SU-DHL-6 (cell line): Measurements from ENCODE around the gene URM1.

Source experiments
- H2AFZ ChIP-seq: fragments of 200-600 bp; sonication (generic); 2 replicates; pipeline ENCODE4 v1.6.1; 2014; ENCODE audit warnings: low read depth, mild to moderate bottlenecking, moderate library complexity, mixed read lengths, antibody characterized with exemption, low read length; ENCODE audit not compliant: severe bottlenecking
- H3F3A ChIP-seq: fragments of 200-600 bp; shearing (Covaris generic); 2 replicates; pipeline ENCODE4 v1.6.0; 2016; ENCODE audit warnings: antibody characterized with exemption, mild to moderate bottlenecking; ENCODE audit not compliant: insufficient read depth
- H3K27ac ChIP-seq: fragments of 200-600 bp; sonication (generic); 2 replicates; pipeline ENCODE4 v1.5.1; 2016; ENCODE audit warnings: low read depth, mild to moderate bottlenecking, low read length, moderate library complexity, mixed read lengths
- H3K27me3 ChIP-seq: fragments of 200-600 bp; sonication (generic), shearing (Covaris generic); 2 replicates; pipeline ENCODE4 v1.6.0; 2014; ENCODE audit warnings: mild to moderate bottlenecking, low read length
- H3K36me3 ChIP-seq: fragments of 200-600 bp; sonication (generic); 2 replicates; pipeline ENCODE4 v1.6.1; 2014; ENCODE audit warnings: mild to moderate bottlenecking, low read length, mixed read lengths
- H3K4me2 ChIP-seq: fragments of 300-600, 200-600 bp; shearing (Covaris generic), sonication (generic); 2 replicates; pipeline ENCODE4 v1.6.0; 2014; ENCODE audit warnings: low read length, low read depth, mild to moderate bottlenecking; ENCODE audit not compliant: poor library complexity, severe bottlenecking
- H3K4me3 ChIP-seq: fragments of 200-600 bp; sonication (generic); 2 replicates; pipeline ENCODE4 v1.5.1; 2014; ENCODE audit warnings: antibody characterized with exemption, low read length, mild to moderate bottlenecking, mixed read lengths; ENCODE audit not compliant: insufficient read depth, poor library complexity, severe bottlenecking
- H3K79me2 ChIP-seq: fragments of 200-600 bp; sonication (generic); 2 replicates; pipeline ENCODE4 v1.6.1; 2014; ENCODE audit warnings: mild to moderate bottlenecking, low read length, moderate library complexity; ENCODE audit not compliant: insufficient read depth
- H3K9ac ChIP-seq: fragments of 200-600 bp; sonication (generic); 2 replicates; pipeline ENCODE4 v1.7.0; 2014; ENCODE audit warnings: mild to moderate bottlenecking, low read length
- H3K9me2 ChIP-seq: fragments of 200-600 bp; sonication (generic); replicated peaks from 2 replicates; pipeline ENCODE4 v1.6.1; 2014; ENCODE audit warnings: low read length; ENCODE audit not compliant: insufficient read depth
- H3K9me3 ChIP-seq: fragments of 200-600 bp; sonication (generic); 2 replicates; pipeline ENCODE4 v1.6.1; 2014; ENCODE audit warnings: low read length, mixed read lengths; ENCODE audit not compliant: insufficient read depth
- H4K20me1 ChIP-seq: fragments of 200-600 bp; sonication (generic); 2 replicates; pipeline ENCODE4 v1.6.1; 2014; ENCODE audit warnings: low read depth, mild to moderate bottlenecking, antibody characterized with exemption, low read length, moderate library complexity, mixed read lengths
- EZH2phosphoT487 ChIP-seq: fragments of 200-600 bp; sonication (generic), shearing (Covaris generic); conservative IDR thresholded peaks from 2 replicates; pipeline ENCODE4 v1.6.1; 2018; ENCODE audit warnings: mild to moderate bottlenecking, antibody characterized with exemption, low read length, moderate library complexity, mixed read lengths
- TF ChIP-seq, protein P1 (sequence below): fragments of 200-600 bp; sonication (generic); IDR thresholded peaks from one replicate; pipeline ENCODE4 v1.5.1; 2017; ENCODE audit warnings: antibody characterized with exemption, mild to moderate bottlenecking, low read length, moderate library complexity; ENCODE audit not compliant: insufficient read depth, poor library complexity, severe bottlenecking

URM1 gene

DNA sequence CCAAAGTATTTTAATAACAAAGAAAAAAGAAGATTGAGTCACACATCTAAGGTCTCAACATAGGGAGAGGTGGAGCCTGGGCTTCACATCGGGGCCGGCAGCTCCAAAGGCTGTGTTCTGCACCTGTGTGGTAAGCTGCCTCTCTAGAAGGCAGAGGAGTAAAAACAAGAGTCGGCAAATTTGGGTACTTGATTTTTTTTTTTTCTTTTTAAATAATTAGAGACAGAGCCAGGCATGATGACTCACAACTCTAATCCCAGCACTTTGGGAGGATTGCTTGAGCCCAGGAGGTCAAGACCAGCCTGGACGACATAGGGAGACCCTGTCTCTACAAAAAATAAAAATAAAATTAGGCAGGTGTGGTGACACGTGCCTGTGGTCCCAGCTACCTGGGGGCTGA lies 4.7 kb downstream of the URM1 start:
- Histone ChIP-seq H3K27ac (no peak overlapping the region), H3K9me3 (no peaks in the 10 kb centered on the region), H3K9me2 (no peaks in the 10 kb centered on the region), H4K20me1 (no peaks in the 10 kb centered on the region), H3K36me3 (no peaks in the 10 kb centered on the region), H3K4me2 (no peak overlapping the region), H2AFZ (no peak overlapping the region), H3K4me3 (no peak overlapping the region), H3F3A (no peaks in the 10 kb centered on the region), H3K79me2 (peaks cover 55% of the 10 kb centered on the region), H3K9ac (no peak overlapping the region), H3K27me3 (no peaks in the 10 kb centered on the region)
- TF ChIP-seq, protein P1, sequence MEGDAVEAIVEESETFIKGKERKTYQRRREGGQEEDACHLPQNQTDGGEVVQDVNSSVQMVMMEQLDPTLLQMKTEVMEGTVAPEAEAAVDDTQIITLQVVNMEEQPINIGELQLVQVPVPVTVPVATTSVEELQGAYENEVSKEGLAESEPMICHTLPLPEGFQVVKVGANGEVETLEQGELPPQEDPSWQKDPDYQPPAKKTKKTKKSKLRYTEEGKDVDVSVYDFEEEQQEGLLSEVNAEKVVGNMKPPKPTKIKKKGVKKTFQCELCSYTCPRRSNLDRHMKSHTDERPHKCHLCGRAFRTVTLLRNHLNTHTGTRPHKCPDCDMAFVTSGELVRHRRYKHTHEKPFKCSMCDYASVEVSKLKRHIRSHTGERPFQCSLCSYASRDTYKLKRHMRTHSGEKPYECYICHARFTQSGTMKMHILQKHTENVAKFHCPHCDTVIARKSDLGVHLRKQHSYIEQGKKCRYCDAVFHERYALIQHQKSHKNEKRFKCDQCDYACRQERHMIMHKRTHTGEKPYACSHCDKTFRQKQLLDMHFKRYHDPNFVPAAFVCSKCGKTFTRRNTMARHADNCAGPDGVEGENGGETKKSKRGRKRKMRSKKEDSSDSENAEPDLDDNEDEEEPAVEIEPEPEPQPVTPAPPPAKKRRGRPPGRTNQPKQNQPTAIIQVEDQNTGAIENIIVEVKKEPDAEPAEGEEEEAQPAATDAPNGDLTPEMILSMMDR, result no peak
- TF ChIP-seq EZH2phosphoT487, result no peak

DNA sequence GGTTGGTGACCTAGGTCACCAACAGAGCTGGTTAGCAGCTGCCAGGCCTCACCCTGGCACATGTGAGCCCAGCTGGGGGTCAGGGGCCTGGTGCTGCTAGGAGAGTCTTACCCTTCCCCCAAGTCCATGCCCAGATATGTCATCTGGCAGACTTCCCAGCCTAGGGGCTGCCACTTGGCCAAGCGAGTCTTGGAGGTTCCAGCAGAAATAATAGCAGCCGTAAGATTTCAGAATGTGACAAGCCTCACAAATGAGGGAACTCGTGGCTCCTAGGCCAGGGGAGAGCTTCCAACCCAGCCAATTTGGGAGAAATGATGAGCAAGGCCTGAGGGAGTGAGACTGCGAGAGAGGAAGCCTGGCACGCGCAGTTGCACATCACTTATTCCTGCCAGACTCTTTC lies 11.1 kb downstream of the URM1 start:
- TF ChIP-seq, protein P1, result no peak
- no peak for TF ChIP-seq EZH2phosphoT487
- Histone ChIP-seq H3K27me3 (no peaks in the 10 kb centered on the region), H3K79me2 (no peaks in the 10 kb centered on the region), H3F3A (no peaks in the 10 kb centered on the region), H3K27ac (no peak overlapping the region), H3K9ac (no peak overlapping the region), H3K36me3 (no peaks in the 10 kb centered on the region), H3K9me2 (no peaks in the 10 kb centered on the region), H2AFZ (no peak overlapping the region), H3K9me3 (no peaks in the 10 kb centered on the region), H3K4me3 (no peak overlapping the region), H3K4me2 (no peak overlapping the region), H4K20me1 (no peaks in the 10 kb centered on the region)

DNA sequence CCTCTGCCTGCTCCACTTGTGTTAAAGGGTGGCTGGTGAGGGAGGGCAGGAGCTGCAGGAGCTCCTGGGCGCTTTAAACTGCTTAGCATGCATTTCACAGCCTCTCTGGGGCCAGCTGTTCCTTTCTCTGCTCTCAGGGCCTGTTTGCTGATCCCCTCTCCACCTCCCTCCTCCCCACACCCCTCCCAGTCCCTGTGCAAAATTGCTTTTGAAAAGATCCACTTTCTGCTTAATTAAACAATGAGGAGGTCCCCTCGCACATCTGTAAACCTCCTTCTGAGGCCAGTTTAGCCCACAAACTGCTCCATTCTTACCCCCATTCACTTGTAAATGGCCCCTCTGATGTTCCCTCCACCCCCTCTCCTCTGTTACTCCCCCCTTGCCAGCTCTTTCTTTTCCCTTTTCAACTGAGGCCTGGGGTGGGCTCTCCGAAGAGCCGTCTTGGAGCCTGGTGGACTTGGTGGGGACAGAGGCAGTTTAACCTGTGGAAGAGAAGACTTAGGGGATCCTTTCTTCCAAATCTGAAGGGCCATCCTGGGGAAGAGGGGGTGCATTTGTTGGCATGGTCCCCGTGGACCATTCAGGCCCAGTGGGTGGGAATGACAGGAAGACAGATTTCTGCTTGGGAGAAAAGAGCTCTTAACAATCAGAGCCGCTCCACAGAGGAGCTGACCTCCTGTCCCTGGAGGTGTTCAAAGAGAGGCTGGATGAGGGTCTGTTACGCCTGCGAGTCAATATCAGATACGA lies 12.0 kb downstream of the URM1 start:
- no peaks in the 10 kb centered on the region for H3K79me2 ChIP-seq
- no peaks in the 10 kb centered on the region for H3K36me3 ChIP-seq
- no peaks in the 10 kb centered on the region for H3K9me3 ChIP-seq
- no peaks in the 10 kb centered on the region for H3K9me2 ChIP-seq
- H3F3A ChIP-seq, result no peaks in the 10 kb centered on the region
- no peak for TF ChIP-seq EZH2phosphoT487
- TF ChIP-seq, protein P1, result no peak
- H3K9ac ChIP-seq, result no peak overlapping the region
- H3K27ac ChIP-seq, result no peak overlapping the region
- H4K20me1 ChIP-seq, result no peaks in the 10 kb centered on the region
- H3K27me3 ChIP-seq, result no peaks in the 10 kb centered on the region
- no peak overlapping the region for H3K4me2 ChIP-seq
- no peak overlapping the region for H3K4me3 ChIP-seq
- no peak overlapping the region for H2AFZ ChIP-seq
